ENCODE measurements around the gene COL4A3. TPM values are rescaled to one million over a fixed set of nuclear protein-coding genes. Genes with fewer than 3 reads are reported as not detected.
A peak's percentile ranks its signal among the peaks of the same experiment; 100 is the strongest.

Gene COL4A3
- total and polyA plus RNA-seq, 2 experiments from 2014 or later, result 0.29 TPM; not detected in 1

DNA sequence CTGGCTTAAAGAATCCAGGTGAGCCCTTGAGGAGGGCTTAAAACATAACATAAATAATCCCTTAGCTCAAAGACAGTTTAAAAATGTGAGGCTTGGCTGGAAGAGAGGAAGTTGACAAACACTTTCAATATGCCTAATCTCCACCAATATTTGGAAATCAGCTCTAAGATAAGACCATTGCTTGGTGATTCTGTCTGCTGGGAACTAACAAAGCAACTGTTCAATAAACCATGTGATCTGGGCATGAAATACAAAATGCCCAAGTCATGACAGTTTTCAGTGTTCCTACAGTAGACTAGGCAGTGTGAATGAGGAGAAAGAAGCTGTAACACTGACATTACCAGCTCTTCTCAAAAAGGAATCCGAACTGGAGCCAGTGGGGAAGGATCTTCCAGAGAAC is 171.3 kb downstream of the COL4A3 start:
- Histone ChIP-seq H3K4me1 (ENCODE audit: low read depth) (no peaks in the 10 kb centered on the region), H3K9me3 (ENCODE audit: low read depth) (no peaks in the 10 kb centered on the region), H3K4me3 (no peak overlapping the region), H3K27me3 (no peaks in the 10 kb centered on the region), H3K27ac (no peak overlapping the region), H3K36me3 (peaks cover 39% of the 10 kb centered on the region)
- TF ChIP-seq, protein P1, sequence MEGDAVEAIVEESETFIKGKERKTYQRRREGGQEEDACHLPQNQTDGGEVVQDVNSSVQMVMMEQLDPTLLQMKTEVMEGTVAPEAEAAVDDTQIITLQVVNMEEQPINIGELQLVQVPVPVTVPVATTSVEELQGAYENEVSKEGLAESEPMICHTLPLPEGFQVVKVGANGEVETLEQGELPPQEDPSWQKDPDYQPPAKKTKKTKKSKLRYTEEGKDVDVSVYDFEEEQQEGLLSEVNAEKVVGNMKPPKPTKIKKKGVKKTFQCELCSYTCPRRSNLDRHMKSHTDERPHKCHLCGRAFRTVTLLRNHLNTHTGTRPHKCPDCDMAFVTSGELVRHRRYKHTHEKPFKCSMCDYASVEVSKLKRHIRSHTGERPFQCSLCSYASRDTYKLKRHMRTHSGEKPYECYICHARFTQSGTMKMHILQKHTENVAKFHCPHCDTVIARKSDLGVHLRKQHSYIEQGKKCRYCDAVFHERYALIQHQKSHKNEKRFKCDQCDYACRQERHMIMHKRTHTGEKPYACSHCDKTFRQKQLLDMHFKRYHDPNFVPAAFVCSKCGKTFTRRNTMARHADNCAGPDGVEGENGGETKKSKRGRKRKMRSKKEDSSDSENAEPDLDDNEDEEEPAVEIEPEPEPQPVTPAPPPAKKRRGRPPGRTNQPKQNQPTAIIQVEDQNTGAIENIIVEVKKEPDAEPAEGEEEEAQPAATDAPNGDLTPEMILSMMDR (IDR thresholded peaks at IDR 0.05; ENCODE audit: low read depth, low read length), result no peak
- DNase-seq (ENCODE audit: low read depth in 1 of 2, low spot score in 1 of 2), result peak in 1 of 2 donors; percentile 33

DNA sequence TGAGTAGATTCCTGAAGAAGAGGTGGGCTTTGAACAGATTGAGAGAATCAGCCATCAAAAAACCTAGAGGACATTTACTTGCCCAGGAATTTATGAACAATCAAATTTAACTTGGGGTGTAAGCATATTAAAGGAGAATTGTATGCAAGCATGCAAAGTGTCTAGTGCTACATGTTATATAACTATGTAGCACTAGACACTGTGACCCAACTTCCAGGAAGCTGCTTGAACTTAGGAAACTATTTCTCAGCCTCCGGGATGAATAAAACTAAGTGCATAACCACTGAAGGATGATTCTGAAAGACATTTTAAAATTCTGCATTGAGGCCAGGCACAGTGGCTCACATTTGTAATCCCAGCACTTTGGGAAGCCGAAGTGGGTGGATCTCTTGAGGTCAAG is 173.0 kb downstream of the COL4A3 start:
- Histone ChIP-seq H3K27me3 (no peaks in the 10 kb centered on the region), H3K27ac (no peak overlapping the region), H3K9me3 (ENCODE audit: low read depth) (no peaks in the 10 kb centered on the region), H3K36me3 (peaks cover 51% of the 10 kb centered on the region), H3K4me3 (no peak overlapping the region), H3K4me1 (ENCODE audit: low read depth) (no peaks in the 10 kb centered on the region)
- DNase-seq (ENCODE audit: low read depth in 1 of 2, low spot score in 1 of 2), result no peak
- TF ChIP-seq, protein P1 (IDR thresholded peaks at IDR 0.05; ENCODE audit: low read depth, low read length), result no peak

DNA sequence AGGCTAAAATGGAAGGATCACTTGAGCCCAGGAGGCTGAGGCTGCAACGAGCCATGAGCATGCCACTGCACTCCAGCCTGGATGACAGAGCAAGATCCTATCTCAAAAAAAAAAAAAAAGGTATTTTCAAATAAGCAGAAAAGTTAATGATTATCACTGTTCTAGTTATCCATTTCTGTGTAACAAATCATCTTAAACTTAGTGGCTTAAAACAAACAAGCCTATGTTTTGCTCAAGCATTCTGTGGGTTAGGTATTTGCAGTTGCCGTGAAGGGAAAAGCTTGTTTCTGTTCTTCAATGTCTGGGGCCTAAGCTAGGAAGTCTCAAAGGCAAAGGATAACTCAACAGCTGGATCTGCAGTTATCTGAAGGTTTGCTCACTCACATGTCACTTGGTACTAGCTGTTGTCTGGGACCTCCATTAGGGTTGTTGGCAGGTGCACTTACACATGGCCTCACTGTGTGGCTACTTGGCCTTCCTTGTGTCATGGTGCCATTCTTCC is 174.7 kb downstream of the COL4A3 start:
- H3K4me1 ChIP-seq (ENCODE audit: low read depth), result no peaks in the 10 kb centered on the region
- peaks cover 37% of the 10 kb centered on the region for H3K36me3 ChIP-seq
- no peak overlapping the region for H3K4me3 ChIP-seq
- H3K27ac ChIP-seq, result no peak overlapping the region
- no peak for DNase-seq (ENCODE audit: low read depth in 1 of 2, low spot score in 1 of 2)
- TF ChIP-seq, protein P1 (IDR thresholded peaks at IDR 0.05; ENCODE audit: low read depth, low read length), result no peak
- no peaks in the 10 kb centered on the region for H3K9me3 ChIP-seq (ENCODE audit: low read depth)
- no peaks in the 10 kb centered on the region for H3K27me3 ChIP-seq

DNA sequence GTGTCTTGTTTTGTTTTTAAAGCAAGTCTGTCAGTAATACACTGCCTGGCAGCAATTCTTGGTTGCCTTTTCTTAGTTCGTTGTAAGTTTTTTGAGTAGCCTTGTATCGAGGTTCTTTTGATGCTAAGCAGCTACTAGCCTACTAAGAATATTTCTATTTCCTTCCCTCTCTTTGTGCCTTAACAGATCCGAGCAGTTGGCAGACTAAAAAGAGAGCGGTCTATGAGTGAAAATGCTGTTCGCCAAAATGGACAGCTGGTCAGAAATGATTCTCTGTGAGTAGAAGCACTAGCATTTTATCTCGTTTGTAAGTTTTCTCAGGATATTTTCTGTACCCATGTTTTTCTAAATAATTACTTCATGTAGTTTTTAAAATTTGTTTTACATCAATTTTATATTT is 175.7 kb downstream of the COL4A3 start:
- H3K27ac ChIP-seq, result no peak overlapping the region
- peaks cover 33% of the 10 kb centered on the region for H3K36me3 ChIP-seq
- TF ChIP-seq, protein P1 (IDR thresholded peaks at IDR 0.05; ENCODE audit: low read depth, low read length), result no peak
- no peak for DNase-seq (ENCODE audit: low read depth in 1 of 2, low spot score in 1 of 2)
- H3K4me1 ChIP-seq (ENCODE audit: low read depth), result no peaks in the 10 kb centered on the region
- H3K4me3 ChIP-seq, result no peak overlapping the region
- H3K9me3 ChIP-seq (ENCODE audit: low read depth), result no peaks in the 10 kb centered on the region
- no peaks in the 10 kb centered on the region for H3K27me3 ChIP-seq

DNA sequence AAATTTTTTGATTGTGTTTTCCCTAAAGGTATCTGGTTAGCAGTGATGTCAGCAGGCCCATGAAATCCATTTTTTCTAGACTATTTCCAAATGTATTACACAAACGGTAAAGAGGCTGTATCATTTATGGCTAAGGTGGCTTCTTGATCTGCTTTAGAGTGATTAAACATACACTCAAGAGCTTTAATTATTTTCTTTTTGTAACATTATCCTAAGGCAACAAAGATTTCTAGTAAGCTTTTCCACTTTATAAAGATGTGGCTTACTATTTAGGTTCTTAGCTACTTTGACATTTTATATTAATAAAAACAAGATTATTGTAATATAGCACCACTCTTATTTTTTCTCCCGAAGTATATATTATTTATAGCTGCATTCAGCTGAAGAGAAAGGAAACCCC is 177.1 kb downstream of the COL4A3 start:
- Histone ChIP-seq H3K27me3 (no peaks in the 10 kb centered on the region), H3K4me3 (no peak overlapping the region), H3K9me3 (ENCODE audit: low read depth) (no peaks in the 10 kb centered on the region), H3K36me3 (peaks cover 28% of the 10 kb centered on the region), H3K4me1 (ENCODE audit: low read depth) (no peaks in the 10 kb centered on the region), H3K27ac (no peak overlapping the region)
- TF ChIP-seq, protein P1 (IDR thresholded peaks at IDR 0.05; ENCODE audit: low read depth, low read length), result no peak
- no peak for DNase-seq (ENCODE audit: low read depth in 1 of 2, low spot score in 1 of 2)

DNA sequence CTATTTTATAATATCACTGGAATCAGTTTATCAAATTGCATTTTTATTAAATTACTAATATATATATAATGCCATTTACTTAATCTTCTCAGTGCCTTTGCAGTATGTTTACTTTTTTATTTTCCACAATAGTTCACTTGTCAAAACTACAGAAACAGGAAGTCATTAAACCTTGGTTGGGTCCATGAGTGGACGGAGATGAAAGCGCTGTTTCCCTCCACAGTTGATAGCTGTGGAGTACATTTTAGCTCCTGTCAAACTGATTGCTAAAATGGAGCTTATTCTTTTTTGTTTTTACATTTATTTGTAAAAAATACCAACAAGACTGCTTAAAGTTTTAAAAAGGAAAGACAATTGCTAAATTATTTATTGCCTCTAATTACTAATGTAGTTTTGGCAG is 179.8 kb downstream of the COL4A3 start:
- TF ChIP-seq, protein P1 (IDR thresholded peaks at IDR 0.05; ENCODE audit: low read depth, low read length), result no peak
- Histone ChIP-seq H3K27me3 (no peaks in the 10 kb centered on the region), H3K36me3 (peaks cover 28% of the 10 kb centered on the region), H3K4me1 (ENCODE audit: low read depth) (no peaks in the 10 kb centered on the region), H3K27ac (no peak overlapping the region), H3K4me3 (no peak overlapping the region), H3K9me3 (ENCODE audit: low read depth) (no peaks in the 10 kb centered on the region)
- DNase-seq (ENCODE audit: low read depth in 1 of 2, low spot score in 1 of 2), result no peak
